Stimulated activated CD8-positive, alpha-beta memory T cell treated with anti-CD3 and anti-CD28 coated beads, Interleukin-12 subunit alpha, Interleukin-12 subunit beta, amount 100 ng/mL, for 24 hours (primary cell): ENCODE data around the gene PRKN.

Source experiments
- DNase-seq: peaks from one replicate; pipeline ENCODE4 v3.0.0-alpha.2; 2020; ENCODE audit errors: extremely low read depth

PRKN gene

GRCh38 chr6:162187168-162187935 lies 540.2 kb downstream of the PRKN start:
- DNase-seq = no peak

GRCh38 chr6:162184465-162184864 lies 543.1 kb downstream of the PRKN start:
- DNase-seq = no peak

- DNase-seq = no peak
Observed at GRCh38 chr6:162181741-162182401, 545.7 kb downstream of the PRKN start.

DNA sequence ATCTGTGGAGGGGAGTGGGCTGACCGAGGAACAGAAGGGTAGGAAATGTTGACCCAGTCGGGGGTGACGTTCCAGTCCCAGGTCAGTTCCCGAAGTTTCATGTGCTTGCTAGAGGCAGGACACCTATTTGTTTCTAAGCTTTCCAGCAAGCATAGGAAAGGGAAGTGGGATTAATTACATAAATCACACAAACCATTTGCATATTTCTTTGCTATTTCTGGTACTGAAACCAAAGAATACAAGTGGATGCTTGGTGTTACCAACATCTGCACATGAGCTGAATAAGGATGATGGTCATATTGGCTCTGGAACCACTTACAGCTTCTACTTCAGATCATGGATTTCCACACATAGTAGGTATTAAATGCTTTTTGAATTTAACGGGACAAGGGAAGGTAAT lies 546.5 kb downstream of the PRKN start:
- DNase-seq = no peak

DNA sequence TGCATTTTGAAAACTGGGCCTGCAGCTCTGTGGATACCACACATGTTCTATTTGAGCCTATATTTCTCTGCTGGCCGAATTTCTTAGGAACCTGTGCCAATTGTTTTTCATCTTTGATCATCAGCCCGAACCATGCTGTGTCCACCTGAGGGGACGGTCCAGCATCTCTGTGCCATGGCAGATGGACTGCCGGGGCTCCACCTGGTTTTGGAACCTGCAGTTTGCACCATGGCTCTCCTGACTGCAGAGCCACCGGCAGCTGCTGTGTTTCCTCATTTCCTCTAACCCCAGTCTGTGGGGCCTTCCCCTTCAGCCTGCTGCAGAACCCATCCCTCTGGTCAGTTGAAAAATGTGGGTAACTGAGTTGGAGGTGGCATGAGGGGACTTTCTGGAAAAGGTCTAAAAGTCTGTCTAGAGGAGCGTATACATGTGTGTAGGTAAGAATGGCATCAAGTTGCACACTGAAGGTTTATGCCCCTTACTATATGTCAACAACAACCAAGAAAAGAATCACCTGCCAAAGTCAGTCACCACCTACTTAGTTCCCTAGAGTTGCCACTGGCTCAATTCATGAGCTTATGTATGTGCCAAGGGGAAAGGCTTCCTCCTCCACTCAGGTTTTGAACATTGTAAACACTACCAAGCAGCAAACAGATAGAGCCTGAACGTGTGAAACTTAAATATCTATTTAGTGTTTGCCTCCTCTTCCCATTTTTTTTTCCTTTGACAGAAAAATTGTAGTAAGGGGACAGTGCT lies 548.2 kb downstream of the PRKN start:
- no peak for DNase-seq

DNA sequence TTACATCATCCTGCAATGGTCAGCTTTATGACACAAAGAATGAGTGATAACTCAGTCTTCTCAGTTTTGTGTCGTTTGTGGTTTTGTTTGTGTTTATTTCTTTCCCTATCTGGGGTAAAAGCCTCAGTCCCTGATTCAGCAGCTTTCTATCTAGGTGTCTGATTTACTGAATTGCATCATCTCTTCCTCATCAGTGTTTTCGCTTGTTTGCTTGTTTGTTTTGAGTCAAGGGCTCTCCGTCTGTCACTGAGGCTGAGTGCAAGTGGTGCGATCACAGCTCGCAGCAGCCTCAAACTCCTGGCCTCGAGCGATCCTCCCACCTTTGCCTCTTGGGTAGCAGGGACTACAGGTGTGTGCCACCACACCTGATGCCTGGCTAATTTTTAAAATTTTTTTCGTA lies 548.9 kb downstream of the PRKN start:
- DNase-seq = no peak

DNA sequence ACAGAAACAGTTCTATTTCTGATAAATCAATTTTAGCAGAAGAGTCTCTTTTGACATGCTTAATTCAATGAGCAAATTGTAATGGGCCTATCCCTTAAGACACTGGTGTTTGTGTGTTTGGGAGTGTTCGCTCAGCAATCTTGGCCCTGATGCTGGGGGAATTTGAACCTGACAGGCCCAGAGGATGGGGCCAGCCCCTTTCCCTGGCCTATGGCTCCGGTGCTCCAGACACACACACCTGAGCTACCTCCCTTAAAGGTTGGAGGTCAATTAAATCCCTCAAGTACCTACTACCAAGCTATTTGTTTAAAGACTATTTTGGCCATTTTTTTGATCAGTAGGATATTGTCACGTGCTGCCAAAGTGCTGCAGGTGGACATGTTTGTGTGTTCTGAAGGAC lies 549.3 kb downstream of the PRKN start:
- DNase-seq = no peak

GRCh38 chr6:162177746-162178145 lies 549.8 kb downstream of the PRKN start:
- no peak for DNase-seq

GRCh38 chr6:162173466-162173865 lies 554.1 kb downstream of the PRKN start:
- DNase-seq = no peak

- DNase-seq = no peak
Observed at GRCh38 chr6:162165479-162165878, 562.1 kb downstream of the PRKN start.

DNA sequence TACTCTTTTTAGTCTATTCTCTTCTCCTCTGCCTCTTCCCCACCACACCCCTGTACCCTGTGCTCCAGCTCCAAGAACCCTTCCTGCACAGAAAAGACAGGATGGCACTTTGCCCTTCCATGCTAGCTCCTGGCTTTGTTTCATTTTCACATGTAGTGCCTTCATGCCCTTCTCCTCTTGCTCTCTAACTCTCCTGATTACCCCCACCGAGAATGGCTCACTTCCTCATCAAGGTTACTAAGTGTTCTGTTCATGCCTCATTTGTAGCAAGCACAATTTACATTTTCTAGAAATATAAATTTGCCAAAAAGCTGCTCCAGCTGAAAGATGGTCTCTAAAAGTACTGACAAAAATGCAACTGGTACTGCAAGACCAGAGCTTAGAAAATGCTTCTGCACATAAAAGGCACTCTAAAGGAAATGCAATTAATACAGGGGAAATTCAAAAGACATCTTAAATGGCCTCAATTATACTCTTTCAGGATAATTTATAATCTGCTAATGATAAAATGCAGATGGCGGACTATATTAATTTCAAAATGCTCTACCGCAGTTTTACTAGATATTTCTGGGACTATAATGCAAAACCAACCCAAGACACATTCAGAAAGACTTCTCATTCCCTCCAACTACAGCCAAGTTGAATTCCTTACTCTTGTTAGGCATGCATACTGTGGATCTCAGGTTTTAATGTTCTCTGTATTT lies 570.2 kb downstream of the PRKN start:
- no peak for DNase-seq

GRCh38 chr6:162156146-162156545 lies 571.4 kb downstream of the PRKN start:
- no peak for DNase-seq

DNA sequence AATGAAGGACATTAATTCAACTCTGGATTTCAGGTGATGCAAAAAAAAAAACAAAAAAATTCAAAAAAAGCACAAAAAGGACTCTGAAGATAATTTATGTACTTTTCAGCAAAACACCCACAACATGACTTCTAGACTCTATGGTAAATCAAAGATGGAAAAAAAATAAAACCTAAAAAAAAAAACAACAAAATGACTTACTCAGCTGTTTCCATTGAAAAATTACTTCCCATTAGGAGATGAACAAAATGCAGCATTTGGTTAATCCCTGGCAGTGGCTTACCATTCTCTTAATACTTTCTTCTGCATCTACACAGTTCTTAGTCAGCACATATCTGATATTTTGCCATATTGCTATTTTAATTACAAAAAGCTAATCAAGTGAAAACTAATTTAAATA lies 572.6 kb downstream of the PRKN start:
- no peak for DNase-seq

- no peak for DNase-seq
Observed at GRCh38 chr6:162154001-162154400, 573.6 kb downstream of the PRKN start.

GRCh38 chr6:162153120-162153519 lies 574.4 kb downstream of the PRKN start:
- DNase-seq = no peak

DNA sequence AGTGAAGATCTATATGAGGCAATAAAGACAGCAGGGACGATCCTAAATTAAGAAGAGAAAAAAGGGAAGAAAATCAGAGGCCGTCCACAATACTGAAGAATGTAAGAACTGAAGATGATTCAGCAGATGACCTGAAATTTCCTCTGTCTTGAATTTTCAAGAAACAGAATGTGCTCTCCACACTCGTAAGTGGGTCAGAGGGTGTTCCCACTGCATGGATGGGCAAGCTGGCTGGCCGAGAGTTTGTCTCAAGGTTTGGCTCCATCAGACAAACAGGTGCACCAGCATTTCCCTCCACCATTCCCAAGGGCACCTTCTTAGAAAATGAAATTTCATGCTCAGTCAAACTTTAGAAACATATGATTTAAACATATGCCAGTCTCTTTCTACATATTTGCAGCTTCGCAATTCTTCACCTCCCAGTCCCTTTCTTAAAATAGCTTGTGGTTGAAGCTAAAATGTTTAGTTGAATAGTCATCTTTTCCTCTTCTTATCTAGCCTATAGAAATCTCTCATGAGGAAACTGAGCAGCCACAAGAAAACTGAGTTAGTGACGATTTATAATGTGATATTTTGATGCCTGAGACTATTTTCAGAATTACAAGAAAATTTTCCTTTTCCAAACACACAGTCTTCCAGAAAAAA lies 576.4 kb downstream of the PRKN start:
- DNase-seq = no peak

- no peak for DNase-seq
Observed at GRCh38 chr6:162150295-162150694, 577.3 kb downstream of the PRKN start.

DNA sequence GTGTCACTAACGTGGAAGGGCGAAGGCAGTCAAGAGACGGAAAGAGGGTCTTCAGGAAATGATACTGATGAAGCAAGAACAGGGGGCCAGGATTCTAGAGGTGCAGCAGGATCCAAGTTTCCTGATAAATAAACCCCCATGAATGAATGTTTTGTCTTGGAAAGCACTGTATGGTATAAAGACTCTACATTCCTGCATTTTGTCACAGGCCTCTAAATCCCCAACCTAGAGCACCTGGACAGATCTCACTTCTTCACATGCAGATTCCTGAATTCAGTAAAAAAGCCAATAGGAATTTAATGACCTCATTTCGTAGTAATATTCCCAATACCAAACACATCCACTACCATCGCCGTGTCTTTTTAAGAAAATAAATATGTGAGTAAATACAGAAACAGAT lies 577.8 kb downstream of the PRKN start:
- no peak for DNase-seq

DNA sequence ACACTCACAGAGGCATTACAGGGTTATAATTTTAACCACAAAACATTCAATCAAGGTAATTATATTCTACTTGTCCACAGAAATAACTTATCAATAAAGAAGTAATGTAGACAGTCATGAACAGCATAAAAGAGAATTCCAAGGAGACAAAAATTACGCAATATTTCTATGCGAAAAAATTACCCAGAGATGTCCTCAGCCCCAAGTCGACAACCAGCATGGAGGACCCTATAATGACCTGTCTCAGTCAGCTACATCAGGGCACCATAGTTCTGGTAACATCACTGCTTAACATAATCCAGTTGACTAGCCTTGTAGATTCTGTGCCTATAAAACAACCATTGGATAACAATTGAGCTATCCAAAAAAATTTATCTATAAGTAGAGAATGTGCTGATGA lies 579.8 kb downstream of the PRKN start:
- no peak for DNase-seq

DNA sequence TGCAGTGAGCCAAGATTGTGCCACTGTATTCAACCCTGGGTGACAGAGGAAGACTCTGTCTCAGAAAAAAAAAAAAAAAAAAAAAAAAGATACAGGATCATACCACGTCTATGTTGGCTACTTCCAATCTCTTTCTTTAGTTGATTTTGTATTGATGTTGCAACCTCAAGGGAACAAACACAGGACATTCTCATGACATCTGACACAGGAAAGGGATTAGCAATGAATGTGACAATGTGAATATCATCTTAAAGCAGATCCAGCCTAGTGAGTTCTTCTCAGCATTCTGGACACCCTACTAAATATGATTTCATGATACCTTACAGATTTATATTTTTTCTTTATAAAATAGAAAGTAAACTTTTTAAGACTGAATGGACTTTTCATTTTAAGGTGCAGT lies 580.3 kb downstream of the PRKN start:
- no peak for DNase-seq

DNA sequence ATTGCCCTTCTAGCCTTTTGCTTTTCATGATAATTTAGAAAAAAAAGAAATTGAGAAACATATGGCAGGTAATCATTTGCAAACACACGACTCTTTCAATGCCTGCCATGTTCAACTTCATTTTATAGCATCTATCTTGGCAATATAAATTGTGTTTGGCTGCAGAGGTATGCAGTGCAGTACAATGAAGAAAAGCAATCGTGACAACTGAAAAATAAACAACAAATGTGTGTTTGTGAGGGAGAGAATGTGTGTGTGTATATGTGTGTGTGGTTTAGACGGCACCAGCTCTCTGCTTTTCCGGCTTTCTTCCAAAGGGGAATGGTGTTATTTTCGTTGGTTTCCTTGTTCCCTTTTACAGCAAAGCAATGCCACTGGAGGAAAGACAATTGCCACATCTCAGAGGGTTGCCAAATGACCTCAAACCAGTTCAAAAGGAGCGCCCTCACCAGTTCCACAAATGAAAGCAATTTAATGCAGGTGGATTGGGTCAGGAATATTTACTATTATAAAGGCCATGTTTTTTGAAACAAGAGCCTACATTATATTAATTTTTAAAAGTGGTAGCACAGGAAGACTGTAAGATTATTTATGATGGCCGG lies 587.2 kb downstream of the PRKN start:
- DNase-seq = no peak
